HCT116 (cell line): ENCODE results near the gene SND1. TPM values are rescaled to one million over a fixed set of nuclear protein-coding genes. Genes with fewer than 3 reads are reported as not detected.

Experiments used
- ATAC-seq: fragments of 200-7000 bp; cut with Tn5 transposase; 2 replicates; pipeline ENCODE4 v1.9.1; 2020; ENCODE audit warnings: mild to moderate bottlenecking, moderate library complexity
- BruUV-seq: library from RNA; stranded (reverse); fragments of 400-500 nt; replicated peaks from 2 replicates; lab custom pipeline; 2021; lab: Mats Ljungman, UMichigan
- CTCF ChIA-PET: fragments of 300-600 bp; sonication (Branson Sonifier 250); formaldehyde crosslinking; loops from one replicate; lab custom pipeline; 2021; ENCODE audit warnings: antibody characterized with exemption; lab: Charles Lee
- POLR2A ChIA-PET: fragments of 300-600, 350-600 bp; sonication (Branson Sonifier 250); formaldehyde crosslinking; loops from one replicate; lab custom pipeline; 2021; ENCODE audit warnings: antibody characterized with exemption; lab: Charles Lee
- RAD21 ChIA-PET, 2 experiments: fragments of 300-600 bp; sonication (Branson Sonifier 250); formaldehyde crosslinking; loops; one replicate each; lab custom pipeline; 2023; ENCODE audit warnings: low total read pairs in 2 of 2; ENCODE audit not compliant: uncharacterized antibody in 2 of 2, unreplicated experiment in 2 of 2, low non-redundant PET in 1 of 2; lab: Charles Lee
- DNase-seq: peaks from one replicate; pipeline ENCODE4 v3.0.0-alpha.2; 2010; ENCODE audit warnings: low read depth, low spot score
- H2AFZ ChIP-seq: fragments of 200-600 bp; shearing (Covaris generic), sonication (generic); 2 replicates; pipeline ENCODE4 v1.6.1; 2017; ENCODE audit warnings: low read depth, mixed run types, mixed read lengths, antibody characterized with exemption, low read length; ENCODE audit not compliant: poor library complexity, severe bottlenecking
- H3K27ac ChIP-seq: 2 replicates; pipeline ENCODE4 v1.5.1; 2012; ENCODE audit warnings: low read depth, low read length
- H3K27me3 ChIP-seq: fragments of 200-600 bp; sonication (generic); 2 replicates; pipeline ENCODE4 v1.6.1; 2016; ENCODE audit warnings: mixed run types, low read length, mixed read lengths; ENCODE audit not compliant: insufficient read depth
- H3K36me3 ChIP-seq, 2 experiments: fragments of 200-500 bp in 1 of 2; fragments of 200-600 bp in 1 of 2; sonication (Bioruptor generic) in 1 of 2; sonication (generic) in 1 of 2; 2 replicates each; pipeline versions ENCODE4 v1.5.1 to v1.6.1; 2014 to 2016; ENCODE audit warnings: low read length in 2 of 2, inconsistent platforms in 1 of 2, mixed read lengths in 1 of 2, mixed run types in 1 of 2; ENCODE audit not compliant: insufficient read depth in 2 of 2, control insufficient read depth in 1 of 2
- H3K4me1 ChIP-seq, 2 experiments: fragments of 200-600 bp in 1 of 2; sonication (generic) in 1 of 2; 2 replicates each; pipeline versions ENCODE4 v1.5.1 to v1.6.1; 2012 to 2017; ENCODE audit warnings: low read length in 2 of 2, inconsistent platforms in 1 of 2, mild to moderate bottlenecking in 1 of 2, mixed read lengths in 1 of 2, mixed run types in 1 of 2, moderate library complexity in 1 of 2; ENCODE audit not compliant: insufficient read depth in 2 of 2, control insufficient read depth in 1 of 2
- H3K4me2 ChIP-seq: fragments of 200-600 bp; sonication (generic); 2 replicates; pipeline ENCODE4 v1.6.1; 2017; ENCODE audit warnings: mixed run types, low read length, mixed read lengths
- H3K4me3 ChIP-seq, 2 experiments: fragments of 200-600 bp in 1 of 2; sonication (generic) in 1 of 2; replicated peaks in 1 of 2; 2 replicates each; pipeline ENCODE4 v1.5.1; 2011 to 2016; ENCODE audit warnings: low read length in 2 of 2, control low read depth in 1 of 2, low read depth in 1 of 2, mild to moderate bottlenecking in 1 of 2, mixed read lengths in 1 of 2, mixed run types in 1 of 2
- H3K79me2 ChIP-seq: fragments of 200-600 bp; sonication (generic); 2 replicates; pipeline ENCODE4 v1.6.1; 2017; ENCODE audit warnings: mild to moderate bottlenecking, mixed run types, low read length, moderate library complexity, mixed read lengths; ENCODE audit not compliant: insufficient read depth
- H3K9ac ChIP-seq: fragments of 200-600 bp; sonication (generic); 2 replicates; pipeline ENCODE4 v1.6.1; 2016; ENCODE audit warnings: low read length, mixed read lengths
- H3K9me2 ChIP-seq: fragments of 200-600 bp; sonication (generic), shearing (Covaris generic); 2 replicates; pipeline ENCODE4 v1.6.1; 2017; ENCODE audit warnings: mixed run types, mild to moderate bottlenecking, moderate library complexity; ENCODE audit not compliant: insufficient read depth
- H3K9me3 ChIP-seq, 2 experiments: fragments of 200-500 bp in 1 of 2; fragments of 200-600 bp in 1 of 2; sonication (Bioruptor generic) in 1 of 2; sonication (generic) in 1 of 2; 2 replicates each; pipeline ENCODE4 v1.6.1; 2014 to 2017; ENCODE audit warnings: low read length in 2 of 2, mixed read lengths in 2 of 2, inconsistent platforms in 1 of 2, low read depth in 1 of 2, mild to moderate bottlenecking in 1 of 2, mixed run types in 1 of 2, moderate library complexity in 1 of 2; ENCODE audit not compliant: control insufficient read depth in 1 of 2, insufficient read depth in 1 of 2
- H4K20me1 ChIP-seq: fragments of 200-600 bp; sonication (generic), shearing (Covaris generic); 2 replicates; pipeline ENCODE4 v1.6.1; 2017; ENCODE audit warnings: mixed run types, mild to moderate bottlenecking, moderate library complexity; ENCODE audit not compliant: insufficient read depth
- ATF3 ChIP-seq: IDR thresholded peaks from 2 replicates; pipeline ENCODE4 v1.6.1; 2012
- EGR1 ChIP-seq: IDR thresholded peaks from 2 replicates; pipeline ENCODE4 v1.6.1; 2012; ENCODE audit warnings: low read depth
- ELF1 ChIP-seq: IDR thresholded peaks from 2 replicates; pipeline ENCODE4 v1.6.1; 2012; ENCODE audit warnings: low read depth, borderline replicate concordance
- FOSL1 ChIP-seq: IDR thresholded peaks from 2 replicates; pipeline ENCODE4 v1.6.1; 2012; ENCODE audit warnings: low read depth
- JUND ChIP-seq: IDR thresholded peaks from 2 replicates; pipeline ENCODE4 v1.6.1; 2012
- MAX ChIP-seq: IDR thresholded peaks from 2 replicates; pipeline ENCODE4 v1.6.1; 2012
- POLR2AphosphoS5 ChIP-seq: IDR thresholded peaks from 2 replicates; pipeline ENCODE4 v1.6.1; 2011; ENCODE audit warnings: mild to moderate bottlenecking, low read depth, low read length, moderate library complexity
- RAD21 ChIP-seq: IDR thresholded peaks from 2 replicates; pipeline ENCODE4 v1.6.1; 2012; ENCODE audit warnings: low read depth, mild to moderate bottlenecking
- REST ChIP-seq: IDR thresholded peaks from 2 replicates; pipeline ENCODE4 v1.6.1; 2012; ENCODE audit warnings: low read depth
- SIN3A ChIP-seq: IDR thresholded peaks from 2 replicates; pipeline ENCODE4 v1.6.1; 2012; ENCODE audit warnings: low read depth
- SP1 ChIP-seq: IDR thresholded peaks from 2 replicates; pipeline ENCODE4 v1.6.1; 2012; ENCODE audit warnings: low read depth
- SRF ChIP-seq: IDR thresholded peaks from 2 replicates; pipeline ENCODE4 v1.6.1; 2012; ENCODE audit warnings: low read depth
- YY1 ChIP-seq: IDR thresholded peaks from 2 replicates; pipeline ENCODE4 v1.6.1; 2011; ENCODE audit warnings: low read length, low read depth, moderate library complexity, mild to moderate bottlenecking; ENCODE audit not compliant: insufficient replicate concordance; ENCODE audit errors: extremely low read depth
- ZBTB33 ChIP-seq: IDR thresholded peaks from 2 replicates; pipeline ENCODE4 v1.6.1; 2011; ENCODE audit warnings: mild to moderate bottlenecking, low read length, moderate library complexity; ENCODE audit not compliant: insufficient replicate concordance; ENCODE audit errors: extremely low read depth
- ZFX ChIP-seq: fragments of 450-650 bp; IDR thresholded peaks from 2 replicates; pipeline ENCODE4 v1.6.1; 2017
- intact Hi-C: fragments of 100-400 bp; cut with micrococcal nuclease; formaldehyde crosslinking; loops from 2 replicates; pipeline ENCODE4 v1.10.0; 2022
- total RNA-seq: library from RNA; stranded (reverse); gene quantifications from one replicate; pipeline ENCODE4 v1.2.1, GENCODE V29; 2021; ENCODE audit not compliant: unreplicated experiment

SND1 gene
- total RNA-seq, 1 experiment from 2014 or later: 169 TPM

DNA sequence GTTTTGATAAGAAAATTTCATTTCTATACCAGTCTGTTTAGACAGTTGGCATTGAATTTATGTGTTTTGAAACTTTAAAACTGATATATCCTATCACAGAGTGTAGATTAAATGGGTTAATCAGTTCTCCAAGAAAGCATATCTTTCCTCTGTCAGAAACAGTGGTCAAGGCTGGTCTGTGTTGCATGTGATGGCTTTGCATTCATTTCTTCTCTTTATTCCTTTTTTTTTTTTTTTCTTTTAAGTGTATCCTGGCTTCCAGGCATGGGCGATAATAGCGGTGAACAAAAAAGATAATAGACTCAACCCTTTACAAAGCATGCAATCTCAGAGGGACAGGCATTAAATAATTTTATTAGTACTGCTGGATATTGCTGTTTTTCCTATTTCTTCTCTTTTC is 242.6 kb downstream of the SND1 start:
- ChIA-PET POLR2A (no interaction called here), RAD21 (no interaction called here), CTCF (no interaction called here)
- H3K79me2 ChIP-seq: peaks cover 42% of the 10 kb centered on the region
- no peak overlapping the region for H3K4me2 ChIP-seq
- no peak overlapping the region for H3K4me3 ChIP-seq
- no peak for TF ChIP-seq ATF3
- TF ChIP-seq POLR2AphosphoS5: no peak
- no peak for TF ChIP-seq JUND
- no peak for TF ChIP-seq EGR1
- no peak for TF ChIP-seq SRF
- TF ChIP-seq RAD21: no peak
- TF ChIP-seq YY1: no peak
- no peak for TF ChIP-seq FOSL1
- intact Hi-C loops: no loop called here
- ATAC-seq (no peak), DNase-seq (no peak)
- BruUV-seq: no TSS peak
- no peak overlapping the region for H3K27ac ChIP-seq
- H4K20me1 ChIP-seq: peaks cover 4% of the 10 kb centered on the region
- 0 out of 4 replicates have a peak, but pooled peaks cover 0 to 7% of the 10 kb centered on the region in 2 experiments for H3K36me3 ChIP-seq
- H2AFZ ChIP-seq: no peak overlapping the region
- H3K9me3 ChIP-seq: no peaks in the 10 kb centered on the region
- no peaks in the 10 kb centered on the region for H3K9me2 ChIP-seq
- H3K27me3 ChIP-seq: no peaks in the 10 kb centered on the region
- no peak overlapping the region for H3K9ac ChIP-seq
- peaks cover 0 to 25% of the 10 kb centered on the region in 2 experiments; a peak in 1 of 4 replicates for H3K4me1 ChIP-seq

GRCh38 chr7:127895360-127895759 is 243.4 kb downstream of the SND1 start:
- no peaks in the 10 kb centered on the region for H3K9me2 ChIP-seq
- no TSS peak for BruUV-seq
- ChIA-PET POLR2A (no interaction called here), RAD21 (no interaction called here), CTCF (no interaction called here)
- DNase-seq (no peak), ATAC-seq (no peak)
- H2AFZ ChIP-seq: no peak overlapping the region
- no peaks in the 10 kb centered on the region for H3K9me3 ChIP-seq
- intact Hi-C loops: no loop called here
- TF ChIP-seq EGR1 (no peak), YY1 (no peak), ELF1 (no peak), ZBTB33 (no peak), POLR2AphosphoS5 (no peak), SIN3A (no peak), MAX (no peak), ZFX (no peak), SP1 (no peak), REST (no peak)
- H3K27ac ChIP-seq: no peak overlapping the region
- 0 out of 4 replicates have a peak, but pooled peaks cover 0 to 7% of the 10 kb centered on the region in 2 experiments for H3K36me3 ChIP-seq
- peaks cover 40% of the 10 kb centered on the region for H3K79me2 ChIP-seq
- H3K9ac ChIP-seq: no peak overlapping the region
- H3K4me1 ChIP-seq: peaks cover 0 to 25% of the 10 kb centered on the region in 2 experiments; a peak in 1 of 4 replicates
- no peaks in the 10 kb centered on the region for H3K27me3 ChIP-seq
- no peak overlapping the region for H3K4me3 ChIP-seq
- peaks cover 4% of the 10 kb centered on the region for H4K20me1 ChIP-seq
- H3K4me2 ChIP-seq: no peak overlapping the region
